ENCODE measurements around the gene TRIM15. TPM values are rescaled to one million over a fixed set of nuclear protein-coding genes. Genes with fewer than 3 reads are reported as not detected.

The TRIM15 gene
- total RNA-seq, 1 experiment from 2014 or later, result 6.5 TPM

DNA sequence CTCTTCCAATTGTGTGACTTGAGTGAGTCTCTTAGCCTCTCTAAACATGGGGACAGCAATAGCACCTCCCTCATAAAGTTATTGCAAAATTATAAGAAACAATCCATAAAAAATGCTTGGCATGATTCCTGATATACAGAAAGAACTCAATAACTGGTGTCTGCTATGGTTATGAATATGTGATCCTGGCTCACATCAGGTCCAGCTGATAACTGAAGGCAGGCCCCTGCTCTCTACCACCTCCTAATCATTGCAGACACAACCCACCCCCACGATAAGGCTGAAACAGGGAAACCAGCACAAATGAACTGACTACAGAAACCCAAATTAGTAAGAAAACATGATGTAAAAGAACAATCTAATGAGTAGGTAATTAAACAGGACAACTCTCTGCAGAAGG lies 5.4 kb downstream of the TRIM15 start:
- TF ChIP-seq ZFX (IDR thresholded peaks at IDR 0.05) (no peak), CBX3 (IDR thresholded peaks at IDR 0.05; ENCODE audit: low read depth) (no peak)
- TF ChIP-seq, protein P1, sequence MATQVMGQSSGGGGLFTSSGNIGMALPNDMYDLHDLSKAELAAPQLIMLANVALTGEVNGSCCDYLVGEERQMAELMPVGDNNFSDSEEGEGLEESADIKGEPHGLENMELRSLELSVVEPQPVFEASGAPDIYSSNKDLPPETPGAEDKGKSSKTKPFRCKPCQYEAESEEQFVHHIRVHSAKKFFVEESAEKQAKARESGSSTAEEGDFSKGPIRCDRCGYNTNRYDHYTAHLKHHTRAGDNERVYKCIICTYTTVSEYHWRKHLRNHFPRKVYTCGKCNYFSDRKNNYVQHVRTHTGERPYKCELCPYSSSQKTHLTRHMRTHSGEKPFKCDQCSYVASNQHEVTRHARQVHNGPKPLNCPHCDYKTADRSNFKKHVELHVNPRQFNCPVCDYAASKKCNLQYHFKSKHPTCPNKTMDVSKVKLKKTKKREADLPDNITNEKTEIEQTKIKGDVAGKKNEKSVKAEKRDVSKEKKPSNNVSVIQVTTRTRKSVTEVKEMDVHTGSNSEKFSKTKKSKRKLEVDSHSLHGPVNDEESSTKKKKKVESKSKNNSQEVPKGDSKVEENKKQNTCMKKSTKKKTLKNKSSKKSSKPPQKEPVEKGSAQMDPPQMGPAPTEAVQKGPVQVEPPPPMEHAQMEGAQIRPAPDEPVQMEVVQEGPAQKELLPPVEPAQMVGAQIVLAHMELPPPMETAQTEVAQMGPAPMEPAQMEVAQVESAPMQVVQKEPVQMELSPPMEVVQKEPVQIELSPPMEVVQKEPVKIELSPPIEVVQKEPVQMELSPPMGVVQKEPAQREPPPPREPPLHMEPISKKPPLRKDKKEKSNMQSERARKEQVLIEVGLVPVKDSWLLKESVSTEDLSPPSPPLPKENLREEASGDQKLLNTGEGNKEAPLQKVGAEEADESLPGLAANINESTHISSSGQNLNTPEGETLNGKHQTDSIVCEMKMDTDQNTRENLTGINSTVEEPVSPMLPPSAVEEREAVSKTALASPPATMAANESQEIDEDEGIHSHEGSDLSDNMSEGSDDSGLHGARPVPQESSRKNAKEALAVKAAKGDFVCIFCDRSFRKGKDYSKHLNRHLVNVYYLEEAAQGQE (IDR thresholded peaks at IDR 0.05; ENCODE audit: low read depth), result no peak
- no peaks in the 10 kb centered on the region for H3K79me2 ChIP-seq (ENCODE audit: insufficient read depth, low read length)
- BruUV-seq (replicated peaks), result no TSS peak
- H3K36me3 ChIP-seq (ENCODE audit: control insufficient read depth in 1 of 2, insufficient read depth in 2 of 2, low read length in 2 of 2), result no peaks in the 10 kb centered on the region
- H2AFZ ChIP-seq (ENCODE audit: low read depth, low read length, poor library complexity, severe bottlenecking), result no peak overlapping the region
- ChIA-PET RAD21 (ENCODE audit: low non-redundant PET in 1 of 2, low total read pairs in 2 of 2, uncharacterized antibody in 2 of 2, unreplicated experiment in 2 of 2) (no interaction called here), CTCF (no interaction called here), POLR2A (no interaction called here)
- H3K9me2 ChIP-seq (ENCODE audit: insufficient read depth), result no peaks in the 10 kb centered on the region
- peaks cover 5 to 9% of the 10 kb centered on the region in 2 experiments; a peak in 3 of 4 replicates for H3K4me1 ChIP-seq (ENCODE audit: control insufficient read depth in 1 of 2, insufficient read depth in 2 of 2, low read length in 2 of 2)
- H3K4me2 ChIP-seq (ENCODE audit: low read length), result no peak overlapping the region
- H3K27ac ChIP-seq (ENCODE audit: low read depth, low read length), result no peak overlapping the region
- no peaks in the 10 kb centered on the region for H3K9me3 ChIP-seq (ENCODE audit: control insufficient read depth in 1 of 2, insufficient read depth in 1 of 2, low read depth in 1 of 2, low read length in 2 of 2)
- no peak overlapping the region for H3K9ac ChIP-seq (ENCODE audit: low read length)
- H3K4me3 ChIP-seq (replicated peaks in 1 of 2; ENCODE audit: low read depth in 1 of 2, low read length in 2 of 2), result no peak overlapping the region
- no peak for ATAC-seq
- no peaks in the 10 kb centered on the region for H3K27me3 ChIP-seq (ENCODE audit: insufficient read depth, low read length)
- intact Hi-C loops (cut with micrococcal nuclease), result no loop called here
- no peak for DNase-seq (ENCODE audit: low read depth, low spot score)
- H4K20me1 ChIP-seq (ENCODE audit: insufficient read depth), result no peaks in the 10 kb centered on the region

DNA sequence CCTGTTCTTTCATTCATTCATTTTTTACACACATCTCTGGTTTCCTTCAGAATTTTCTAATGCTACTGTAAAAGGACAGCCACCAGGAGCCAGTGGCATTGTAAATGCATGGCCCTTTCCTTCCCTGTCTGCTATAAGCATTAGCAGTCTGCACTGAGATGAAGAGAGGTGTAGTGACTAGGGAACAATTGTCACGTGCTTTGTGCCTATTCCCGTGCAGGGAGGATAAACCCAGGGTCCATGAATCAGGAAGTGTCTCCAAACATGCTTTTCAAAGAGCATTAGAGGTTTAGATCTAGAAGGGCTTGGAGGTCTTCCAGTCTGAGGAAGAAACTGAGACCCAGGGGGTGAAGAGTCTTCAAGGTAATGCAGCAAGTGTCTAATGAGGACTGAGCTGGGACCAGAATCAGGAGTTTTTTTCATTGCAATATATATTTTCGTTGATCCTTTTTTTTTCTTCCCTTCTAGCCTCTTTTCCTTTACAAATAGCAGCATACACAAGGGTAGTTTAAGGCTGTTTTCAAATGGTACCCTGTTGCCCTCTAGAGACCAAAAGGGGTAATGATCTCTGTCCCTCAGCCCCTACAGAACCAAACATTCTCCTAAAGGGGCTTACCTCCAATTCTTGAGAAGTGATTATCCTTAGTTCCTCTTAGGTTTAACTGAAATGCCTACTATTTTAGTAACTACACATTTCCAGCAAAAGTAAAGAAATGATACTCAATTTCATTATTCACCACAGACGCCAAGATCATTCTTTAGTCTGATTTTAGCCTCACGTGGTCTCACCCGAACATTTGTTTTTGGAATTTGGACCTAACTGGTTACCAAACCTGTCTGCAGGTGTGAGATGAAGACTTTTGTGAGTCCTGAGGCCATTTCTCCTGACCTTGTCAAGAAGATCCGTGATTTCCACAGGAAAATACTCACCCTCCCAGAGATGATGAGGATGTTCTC lies 6.6 kb downstream of the TRIM15 start:
- Histone ChIP-seq H3K4me2 (ENCODE audit: low read length) (no peak overlapping the region), H3K36me3 (ENCODE audit: control insufficient read depth in 1 of 2, insufficient read depth in 2 of 2, low read length in 2 of 2) (no peaks in the 10 kb centered on the region), H3K4me1 (ENCODE audit: control insufficient read depth in 1 of 2, insufficient read depth in 2 of 2, low read length in 2 of 2) (no peaks in the 10 kb centered on the region), H3K9me3 (ENCODE audit: control insufficient read depth in 1 of 2, insufficient read depth in 1 of 2, low read depth in 1 of 2, low read length in 2 of 2) (no peaks in the 10 kb centered on the region), H3K79me2 (ENCODE audit: insufficient read depth, low read length) (no peaks in the 10 kb centered on the region), H4K20me1 (ENCODE audit: insufficient read depth) (no peaks in the 10 kb centered on the region), H3K27ac (ENCODE audit: low read depth, low read length) (no peak overlapping the region), H3K4me3 (replicated peaks in 1 of 2; ENCODE audit: low read depth in 1 of 2, low read length in 2 of 2) (no peak overlapping the region), H3K9me2 (ENCODE audit: insufficient read depth) (no peaks in the 10 kb centered on the region), H3K9ac (ENCODE audit: low read length) (no peak overlapping the region), H2AFZ (ENCODE audit: low read depth, low read length, poor library complexity, severe bottlenecking) (no peak overlapping the region), H3K27me3 (ENCODE audit: insufficient read depth, low read length) (no peaks in the 10 kb centered on the region)
- RAD21 ChIA-PET (ENCODE audit: low non-redundant PET in 1 of 2, low total read pairs in 2 of 2, uncharacterized antibody in 2 of 2, unreplicated experiment in 2 of 2), result no interaction called here
- intact Hi-C loops (cut with micrococcal nuclease), result loop anchor here (1.0 to 10.0 kb wide), 3 partner anchors 67 to 322 kb away; no protein-coding TSS in a partner anchor
- ATAC-seq (peak; percentile 99), DNase-seq (ENCODE audit: low read depth, low spot score) (peak; percentile 51)
- POLR2A ChIA-PET, result no interaction called here
- BruUV-seq (replicated peaks), result no TSS peak
- CTCF ChIA-PET, result no interaction called here
- TF ChIP-seq, protein P2, sequence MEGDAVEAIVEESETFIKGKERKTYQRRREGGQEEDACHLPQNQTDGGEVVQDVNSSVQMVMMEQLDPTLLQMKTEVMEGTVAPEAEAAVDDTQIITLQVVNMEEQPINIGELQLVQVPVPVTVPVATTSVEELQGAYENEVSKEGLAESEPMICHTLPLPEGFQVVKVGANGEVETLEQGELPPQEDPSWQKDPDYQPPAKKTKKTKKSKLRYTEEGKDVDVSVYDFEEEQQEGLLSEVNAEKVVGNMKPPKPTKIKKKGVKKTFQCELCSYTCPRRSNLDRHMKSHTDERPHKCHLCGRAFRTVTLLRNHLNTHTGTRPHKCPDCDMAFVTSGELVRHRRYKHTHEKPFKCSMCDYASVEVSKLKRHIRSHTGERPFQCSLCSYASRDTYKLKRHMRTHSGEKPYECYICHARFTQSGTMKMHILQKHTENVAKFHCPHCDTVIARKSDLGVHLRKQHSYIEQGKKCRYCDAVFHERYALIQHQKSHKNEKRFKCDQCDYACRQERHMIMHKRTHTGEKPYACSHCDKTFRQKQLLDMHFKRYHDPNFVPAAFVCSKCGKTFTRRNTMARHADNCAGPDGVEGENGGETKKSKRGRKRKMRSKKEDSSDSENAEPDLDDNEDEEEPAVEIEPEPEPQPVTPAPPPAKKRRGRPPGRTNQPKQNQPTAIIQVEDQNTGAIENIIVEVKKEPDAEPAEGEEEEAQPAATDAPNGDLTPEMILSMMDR (IDR thresholded peaks at IDR 0.05 in 2 of 3, conservative IDR thresholded peaks at IDR 0.05 in 1 of 3; ENCODE audit: borderline replicate concordance in 1 of 3, insufficient read depth in 1 of 3, low read depth in 2 of 3, low read length in 2 of 3), result peak; percentile 83 to 89 (median 88)
- TF ChIP-seq SRF (IDR thresholded peaks at IDR 0.05; ENCODE audit: low read depth), result no peak
- TF ChIP-seq EZH2 (IDR thresholded peaks at IDR 0.05), result no peak
- no peak for TF ChIP-seq ZFX (IDR thresholded peaks at IDR 0.05)
- TF ChIP-seq CBX3 (IDR thresholded peaks at IDR 0.05; ENCODE audit: low read depth), result peak; percentile 66; the same call in 1 of the 2 replicates
- TF ChIP-seq FOSL1 (IDR thresholded peaks at IDR 0.05; ENCODE audit: low read depth), result no peak
- TF ChIP-seq CEBPB (IDR thresholded peaks at IDR 0.05; ENCODE audit: low read depth), result no peak
- no peak for TF ChIP-seq SP1 (IDR thresholded peaks at IDR 0.05; ENCODE audit: low read depth)
- no peak for TF ChIP-seq POLR2AphosphoS5 (IDR thresholded peaks at IDR 0.05; ENCODE audit: low read depth, low read length)
- peak; percentile 93 for TF ChIP-seq RAD21 (IDR thresholded peaks at IDR 0.05; ENCODE audit: low read depth)
- TF ChIP-seq ZNF274 (IDR thresholded peaks at IDR 0.05; ENCODE audit: low read depth, low read length), result no peak
- TF ChIP-seq TCF7L2 (IDR thresholded peaks at IDR 0.05; ENCODE audit: borderline replicate concordance, extremely low read depth, insufficient read depth, insufficient read length), result no peak

Measured in HCT116 (cell line).